H9 (cell line): ENCODE measurements around the gene TBC1D22A. TPM values are rescaled to one million over a fixed set of nuclear protein-coding genes. Genes with fewer than 3 reads are reported as not detected.

Experiments used
- DNase-seq: peaks from one replicate; pipeline ENCODE4 v3.0.0-alpha.2; 2017
- H2AFZ ChIP-seq: one replicate; pipeline ENCODE4 v1.6.1; 2013; ENCODE audit warnings: mild to moderate bottlenecking, low read length, control low read depth, moderate library complexity
- H2AK5ac ChIP-seq: 2 replicates; pipeline ENCODE4 v1.6.1; 2013; ENCODE audit warnings: low read length, control low read depth, mixed read lengths; ENCODE audit not compliant: insufficient read length
- H2BK120ac ChIP-seq: one replicate; pipeline ENCODE4 v1.6.1; 2013; ENCODE audit warnings: low read depth, mild to moderate bottlenecking, low read length, control low read depth, inconsistent platforms; ENCODE audit not compliant: poor library complexity, severe bottlenecking
- H2BK12ac ChIP-seq: 2 replicates; pipeline ENCODE4 v1.6.1; 2013; ENCODE audit warnings: low read length, control low read depth, mixed read lengths, low read depth; ENCODE audit not compliant: insufficient read length
- H2BK15ac ChIP-seq: 2 replicates; pipeline ENCODE4 v1.6.1; 2013; ENCODE audit warnings: low read depth, low read length, control low read depth
- H2BK20ac ChIP-seq: one replicate; pipeline ENCODE4 v1.6.1; 2013; ENCODE audit warnings: low read depth, mild to moderate bottlenecking, low read length, control low read depth, inconsistent platforms; ENCODE audit not compliant: poor library complexity, severe bottlenecking
- H2BK5ac ChIP-seq: 2 replicates; pipeline ENCODE4 v1.6.1; 2013; ENCODE audit warnings: low read length, control low read depth, mixed read lengths; ENCODE audit not compliant: insufficient read length
- H3K14ac ChIP-seq: 2 replicates; pipeline ENCODE4 v1.6.1; 2013; ENCODE audit warnings: low read length, control low read depth; ENCODE audit not compliant: insufficient read depth
- H3K18ac ChIP-seq: 2 replicates; pipeline ENCODE4 v1.6.1; 2013; ENCODE audit warnings: low read depth, mild to moderate bottlenecking, mixed read lengths, low read length, control low read depth; ENCODE audit not compliant: insufficient read length
- H3K23ac ChIP-seq: 2 replicates; pipeline ENCODE4 v1.6.1; 2013; ENCODE audit warnings: low read length, control low read depth, mixed read lengths, low read depth; ENCODE audit not compliant: insufficient read length
- H3K23me2 ChIP-seq: 2 replicates; pipeline ENCODE4 v1.6.1; 2013; ENCODE audit warnings: low read depth, mild to moderate bottlenecking, mixed read lengths, low read length, control low read depth; ENCODE audit not compliant: insufficient read length, poor library complexity, severe bottlenecking
- H3K27ac ChIP-seq: 2 replicates; pipeline ENCODE4 v1.5.1; 2013; ENCODE audit warnings: low read length, control low read depth, mixed read lengths, low read depth; ENCODE audit not compliant: insufficient read length
- H3K27me3 ChIP-seq: 2 replicates; pipeline ENCODE4 v1.6.1; 2013; ENCODE audit warnings: low read length, control low read depth, inconsistent platforms; ENCODE audit not compliant: insufficient read depth
- H3K4ac ChIP-seq: 2 replicates; pipeline ENCODE4 v1.6.1; 2013; ENCODE audit warnings: low read depth, mild to moderate bottlenecking, control low read depth, inconsistent platforms, low read length, moderate library complexity
- H3K4me1 ChIP-seq: 2 replicates; pipeline ENCODE4 v1.6.1; 2013; ENCODE audit warnings: low read length, control low read depth, inconsistent platforms; ENCODE audit not compliant: insufficient read depth
- H3K4me2 ChIP-seq: 2 replicates; pipeline ENCODE4 v1.6.1; 2013; ENCODE audit warnings: low read length, control low read depth, mixed read lengths; ENCODE audit not compliant: insufficient read length, insufficient read depth
- H3K56ac ChIP-seq: 2 replicates; pipeline ENCODE4 v1.6.1; 2013; ENCODE audit warnings: low read depth, mild to moderate bottlenecking, mixed read lengths, low read length, control low read depth; ENCODE audit not compliant: insufficient read length
- H3K79me1 ChIP-seq: 2 replicates; pipeline ENCODE4 v1.6.1; 2013; ENCODE audit warnings: low read depth, mild to moderate bottlenecking, moderate library complexity, low read length, control low read depth, inconsistent platforms; ENCODE audit not compliant: insufficient read depth, poor library complexity, severe bottlenecking
- H3K79me2 ChIP-seq: 2 replicates; pipeline ENCODE4 v1.6.1; 2013; ENCODE audit warnings: low read length, control low read depth, inconsistent platforms; ENCODE audit not compliant: insufficient read depth
- H3K9ac ChIP-seq: 2 replicates; pipeline ENCODE4 v1.6.1; 2013; ENCODE audit warnings: low read length, control low read depth, mixed read lengths; ENCODE audit not compliant: insufficient read length; ENCODE audit errors: extremely low read depth
- H3K9me3 ChIP-seq: one replicate; pipeline ENCODE4 v1.6.1; 2013; ENCODE audit warnings: low read depth, low read length, inconsistent platforms; ENCODE audit not compliant: control insufficient read depth
- H3T11ph ChIP-seq: one replicate; pipeline ENCODE4 v1.6.1; 2013; ENCODE audit warnings: mild to moderate bottlenecking, low read length, control low read depth, inconsistent platforms
- H4K20me1 ChIP-seq: one replicate; pipeline ENCODE4 v1.6.1; 2013; ENCODE audit not compliant: control insufficient read depth, insufficient read length, insufficient read depth
- H4K5ac ChIP-seq: 2 replicates; pipeline ENCODE4 v1.6.1; 2013; ENCODE audit warnings: low read depth, mild to moderate bottlenecking, mixed read lengths, low read length, control low read depth; ENCODE audit not compliant: insufficient read length
- H4K8ac ChIP-seq: replicated peaks from 2 replicates; pipeline ENCODE4 v1.6.1; 2013; ENCODE audit warnings: low read length, control low read depth, mixed read lengths, low read depth; ENCODE audit not compliant: insufficient read length
- H4K91ac ChIP-seq: 2 replicates; pipeline ENCODE4 v1.6.1; 2013; ENCODE audit warnings: low read depth, mild to moderate bottlenecking, moderate library complexity, mixed read lengths, low read length, control low read depth; ENCODE audit not compliant: insufficient read length
- H3K27ac Mint-ChIP-seq, 3 experiments: 2 replicates in 2 of 3; 3 replicates in 1 of 3; pipeline ENCODE4 v1.8.0; 2020 to 2021; ENCODE audit warnings: mixed read lengths in 3 of 3, mild to moderate bottlenecking in 1 of 3, moderate library complexity in 1 of 3
- H3K27me3 Mint-ChIP-seq: 2 replicates; pipeline ENCODE4 v1.8.0; 2021; ENCODE audit warnings: low read depth, mild to moderate bottlenecking, moderate library complexity, mixed read lengths
- H3K36me3 Mint-ChIP-seq, 3 experiments: 2 replicates in 2 of 3; 3 replicates in 1 of 3; pipeline ENCODE4 v1.8.0; 2020 to 2021; ENCODE audit warnings: low read depth in 3 of 3, mixed read lengths in 3 of 3; ENCODE audit not compliant: insufficient read depth in 1 of 3
- H3K4me1 Mint-ChIP-seq, 2 experiments: 2 replicates each; pipeline ENCODE4 v1.8.0; 2020; ENCODE audit warnings: mixed read lengths in 2 of 2
- H3K4me3 Mint-ChIP-seq, 2 experiments: 2 replicates in 1 of 2; 3 replicates in 1 of 2; pipeline ENCODE4 v1.8.0; 2020 to 2021; ENCODE audit warnings: mild to moderate bottlenecking in 2 of 2, mixed read lengths in 2 of 2, moderate library complexity in 1 of 2
- H3K9me3 Mint-ChIP-seq, 2 experiments: 2 replicates in 1 of 2; 3 replicates in 1 of 2; pipeline ENCODE4 v1.8.0; 2020; ENCODE audit warnings: mild to moderate bottlenecking in 2 of 2, mixed read lengths in 2 of 2, moderate library complexity in 1 of 2
- WGBS: extraction: QIAGEN DNeasy Blood & Tissue Kit; methylation state at CpG from one replicate; pipeline ENCODE4 v1.1.7; 2013; ENCODE audit warnings: missing lambda C conversion rate, low lambda C conversion rate, mixed read lengths; ENCODE audit not compliant: insufficient read length; ENCODE audit errors: extremely low coverage; 5-methylcytosine and 5-hydroxymethylcytosine counted together
- total RNA-seq: library from RNA; stranded (reverse); gene quantifications from 2 replicates; pipeline ENCODE4 v1.2.1, GENCODE V29; 2021
- TF ChIP-seq, protein P1 (sequence below): fragments of 200-600 bp; sonication (generic); conservative IDR thresholded peaks from 3 replicates; pipeline ENCODE4 v1.8.0; 2021; ENCODE audit warnings: antibody characterized with exemption, mild to moderate bottlenecking

TBC1D22A gene
- total RNA-seq, 1 experiment from 2014 or later, result 20.8 TPM

GRCh38 chr22:47034905-47035419 is 272.5 kb downstream of the TBC1D22A start:
- H3K18ac ChIP-seq, result no peak overlapping the region
- no peaks in the 10 kb centered on the region for H3K79me1 ChIP-seq
- H3K9me3 Mint-ChIP-seq, result no peaks in the 10 kb centered on the region
- H3K23ac ChIP-seq, result no peak overlapping the region
- no peak for DNase-seq
- H3K4me3 Mint-ChIP-seq, result no peak overlapping the region
- no peak overlapping the region for H3K27ac ChIP-seq
- H3K79me2 ChIP-seq, result no peaks in the 10 kb centered on the region
- no peaks in the 10 kb centered on the region for H3K27me3 Mint-ChIP-seq
- no peaks in the 10 kb centered on the region for H3K27me3 ChIP-seq
- no peak overlapping the region for H2BK5ac ChIP-seq
- no peak overlapping the region for H2AK5ac ChIP-seq
- no peaks in the 10 kb centered on the region for H4K20me1 ChIP-seq
- H3T11ph ChIP-seq, result no peak overlapping the region
- no peak overlapping the region for H3K56ac ChIP-seq
- no peak overlapping the region for H2BK120ac ChIP-seq
- peaks cover 2 to 18% of the 10 kb centered on the region in 2 experiments for H3K4me1 Mint-ChIP-seq
- no peaks in the 10 kb centered on the region for H3K9me3 ChIP-seq
- no peak overlapping the region for H2BK20ac ChIP-seq
- H2BK12ac ChIP-seq, result no peak overlapping the region
- TF ChIP-seq, protein P1, sequence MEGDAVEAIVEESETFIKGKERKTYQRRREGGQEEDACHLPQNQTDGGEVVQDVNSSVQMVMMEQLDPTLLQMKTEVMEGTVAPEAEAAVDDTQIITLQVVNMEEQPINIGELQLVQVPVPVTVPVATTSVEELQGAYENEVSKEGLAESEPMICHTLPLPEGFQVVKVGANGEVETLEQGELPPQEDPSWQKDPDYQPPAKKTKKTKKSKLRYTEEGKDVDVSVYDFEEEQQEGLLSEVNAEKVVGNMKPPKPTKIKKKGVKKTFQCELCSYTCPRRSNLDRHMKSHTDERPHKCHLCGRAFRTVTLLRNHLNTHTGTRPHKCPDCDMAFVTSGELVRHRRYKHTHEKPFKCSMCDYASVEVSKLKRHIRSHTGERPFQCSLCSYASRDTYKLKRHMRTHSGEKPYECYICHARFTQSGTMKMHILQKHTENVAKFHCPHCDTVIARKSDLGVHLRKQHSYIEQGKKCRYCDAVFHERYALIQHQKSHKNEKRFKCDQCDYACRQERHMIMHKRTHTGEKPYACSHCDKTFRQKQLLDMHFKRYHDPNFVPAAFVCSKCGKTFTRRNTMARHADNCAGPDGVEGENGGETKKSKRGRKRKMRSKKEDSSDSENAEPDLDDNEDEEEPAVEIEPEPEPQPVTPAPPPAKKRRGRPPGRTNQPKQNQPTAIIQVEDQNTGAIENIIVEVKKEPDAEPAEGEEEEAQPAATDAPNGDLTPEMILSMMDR, result no peak
- H3K27ac Mint-ChIP-seq, result 0 out of 7 replicates have a peak overlapping the region, but pooled peaks of 1 of the 3 experiments have one; percentile 64
- H3K9ac ChIP-seq, result no peak overlapping the region
- H4K5ac ChIP-seq, result no peak overlapping the region
- H2AFZ ChIP-seq, result no peak overlapping the region
- H4K8ac ChIP-seq, result no peak overlapping the region
- no CpG with 5 or more reads among the region's 11 CpGs for WGBS
- H3K14ac ChIP-seq, result no peak overlapping the region; the same call in 1 of the 2 replicates
- H3K36me3 Mint-ChIP-seq, result 0 out of 7 replicates have a peak, but pooled peaks cover 0 to 1% (median 0%) of the 10 kb centered on the region in 3 experiments
- H3K4me2 ChIP-seq, result no peak overlapping the region
- H2BK15ac ChIP-seq, result no peak overlapping the region
- no peak overlapping the region for H3K4ac ChIP-seq
- H4K91ac ChIP-seq, result no peak overlapping the region
- H3K23me2 ChIP-seq, result no peaks in the 10 kb centered on the region
- H3K4me1 ChIP-seq, result no peaks in the 10 kb centered on the region
